Right atrium auricular region (tissue), 2 donors: ENCODE results near the gene TNS4. TPM values are rescaled to one million over a fixed set of nuclear protein-coding genes. Genes with fewer than 3 reads are reported as not detected.

Source experiments
- DNase-seq: peaks from one replicate; pipeline ENCODE4 v3.0.0-alpha.2; 2019; ENCODE audit warnings: low spot score
- H3K27ac ChIP-seq, 2 donors: fragments of 200-600 bp; sonication (generic); 1 replicate in 1 of 2; 2 replicates in 1 of 2; pipeline ENCODE4 v1.5.1; 2016 to 2019
- H3K27me3 ChIP-seq, 2 donors: fragments of 200-600 bp; sonication (generic); one replicate each; pipeline versions ENCODE4 v1.5.1 to v1.6.0; 2017 to 2019
- H3K36me3 ChIP-seq: fragments of 200-600 bp; sonication (generic); one replicate; pipeline ENCODE4 v1.5.1; 2016
- H3K4me1 ChIP-seq, 2 donors: fragments of 200-600 bp; sonication (generic); one replicate each; pipeline versions ENCODE4 v1.5.1 to v1.6.0; 2017 to 2019
- H3K4me3 ChIP-seq, 2 donors: fragments of 200-600 bp; sonication (generic); 1 replicate in 1 of 2; 2 replicates in 1 of 2; pipeline ENCODE4 v1.5.1; 2017 to 2019; ENCODE audit warnings: mild to moderate bottlenecking in 1 of 2, moderate library complexity in 1 of 2
- H3K9me3 ChIP-seq, 2 donors: fragments of 200-600 bp; sonication (generic); one replicate each; pipeline ENCODE4 v1.5.1; 2019
- CTCF ChIP-seq, 2 donors: fragments of 200-600 bp; sonication (generic); IDR thresholded peaks; one replicate each; pipeline ENCODE4 v1.5.1; 2019; ENCODE audit warnings: antibody characterized with exemption in 2 of 2
- total RNA-seq, 2 donors: library from RNA; depleted of rRNA; stranded (reverse); fragments of >200 nt; gene quantifications; one replicate each; pipeline ENCODE4 v1.1.0, GENCODE V29; 2016

TNS4 gene
- total RNA-seq, 2 donors from 2014 or later = not detected

- Histone ChIP-seq H3K4me1 (peaks cover 0 to 24% of the 10 kb centered on the region in 2 donors), H3K4me3 (no peak overlapping the region), H3K9me3 (no peaks in the 10 kb centered on the region), H3K36me3 (no peaks in the 10 kb centered on the region), H3K27me3 (no peaks in the 10 kb centered on the region), H3K27ac (no peak overlapping the region)
- no peak for DNase-seq
- no peak for TF ChIP-seq CTCF (IDR thresholded peaks at IDR 0.05)
Observed at GRCh38 chr17:40479754-40480480, 21.5 kb downstream of the TNS4 start.

- peaks cover 0 to 24% of the 10 kb centered on the region in 2 donors for H3K4me1 ChIP-seq
Observed at GRCh38 chr17:40478486-40478885, 22.9 kb downstream of the TNS4 start.

DNA sequence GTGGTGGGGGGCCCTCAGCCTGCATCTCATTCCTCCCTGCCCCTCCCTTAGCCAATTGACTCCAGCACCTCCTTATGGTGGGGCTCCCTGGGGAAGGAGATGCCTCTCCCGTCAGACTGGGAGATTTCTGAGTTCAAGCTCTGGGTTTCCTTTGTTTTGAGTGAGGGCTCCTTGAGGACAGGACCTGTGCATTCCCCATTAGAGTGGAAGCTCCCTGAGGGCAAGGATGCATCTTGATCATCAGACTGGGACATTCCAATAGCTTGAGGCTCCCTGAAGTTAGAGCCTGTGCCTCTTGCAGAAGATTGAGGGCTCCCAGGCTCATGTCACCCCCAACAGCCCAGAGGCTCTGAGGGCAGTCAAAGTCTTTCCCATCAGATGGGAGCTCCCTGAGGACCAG is 23.6 kb downstream of the TNS4 start:
- no peak for TF ChIP-seq CTCF (IDR thresholded peaks at IDR 0.05)
- Histone ChIP-seq H3K27ac (no peak overlapping the region), H3K4me3 (no peak overlapping the region), H3K36me3 (no peaks in the 10 kb centered on the region), H3K4me1 (peaks cover 0 to 24% of the 10 kb centered on the region in 2 donors), H3K27me3 (no peaks in the 10 kb centered on the region), H3K9me3 (no peaks in the 10 kb centered on the region)
- DNase-seq = no peak

More at GRCh38 chr17:40478486-40478885, 22.9 kb downstream of the TNS4 start:
- DNase-seq = no peak
- Histone ChIP-seq H3K27me3 (no peaks in the 10 kb centered on the region), H3K27ac (no peak overlapping the region), H3K9me3 (no peaks in the 10 kb centered on the region), H3K4me3 (no peak overlapping the region), H3K36me3 (no peaks in the 10 kb centered on the region)
- no peak for TF ChIP-seq CTCF (IDR thresholded peaks at IDR 0.05)

GRCh38 chr17:40475234-40475908 is 26.1 kb downstream of the TNS4 start:
- no peak for TF ChIP-seq CTCF (IDR thresholded peaks at IDR 0.05)
- Histone ChIP-seq H3K4me1 (peaks cover 0 to 17% of the 10 kb centered on the region in 2 donors), H3K36me3 (no peaks in the 10 kb centered on the region), H3K9me3 (no peaks in the 10 kb centered on the region), H3K27me3 (no peaks in the 10 kb centered on the region), H3K27ac (no peak overlapping the region), H3K4me3 (no peak overlapping the region)
- DNase-seq = no peak

DNA sequence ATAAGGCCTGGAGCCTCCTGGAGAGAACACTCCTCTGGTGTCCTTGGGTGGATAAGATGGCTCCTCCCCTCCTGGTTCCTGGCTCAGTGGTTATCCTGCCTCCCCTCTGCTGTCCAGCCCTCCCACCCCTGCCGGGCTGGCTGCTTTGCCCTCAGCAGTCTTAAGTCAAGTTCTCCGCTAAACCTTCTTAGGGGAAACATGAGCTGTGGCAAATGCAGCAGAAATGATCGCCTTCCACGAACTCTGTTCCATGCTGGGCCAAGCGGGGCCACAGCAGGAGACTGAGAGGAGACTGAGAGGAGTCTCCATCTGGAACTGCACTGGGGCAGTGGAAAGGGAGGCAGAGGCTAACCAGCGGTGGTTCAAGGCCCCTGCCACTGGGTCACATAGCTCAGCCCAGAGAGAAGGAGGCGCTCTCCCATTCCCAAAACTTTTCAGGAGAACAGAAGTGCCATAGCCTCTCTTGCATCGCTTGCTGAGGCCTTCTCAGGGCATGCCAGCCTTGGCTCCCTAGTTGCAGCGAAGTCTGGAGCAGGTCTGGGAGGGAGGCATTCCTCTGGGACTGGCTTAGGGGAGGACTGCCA is 26.9 kb downstream of the TNS4 start:
- no peak for TF ChIP-seq CTCF (IDR thresholded peaks at IDR 0.05)
- DNase-seq = no peak

More for the DNA sequence above, 26.9 kb downstream of the TNS4 start:
- H3K4me1 ChIP-seq = peaks cover 0 to 12% of the 10 kb centered on the region in 2 donors
- no peaks in the 10 kb centered on the region for H3K36me3 ChIP-seq
- H3K27me3 ChIP-seq = no peaks in the 10 kb centered on the region
- no peaks in the 10 kb centered on the region for H3K9me3 ChIP-seq
- H3K4me3 ChIP-seq = no peak overlapping the region
- H3K27ac ChIP-seq = no peak overlapping the region
